Stimulated activated CD4-positive, alpha-beta T cell treated with anti-CD3 and anti-CD28 coated beads, Interleukin-2, amount 100 ng/mL, for 4 hours (primary cell): ENCODE results near the gene IL20.
"Not testable (repeated sequence)": the region's sequence is repeated elsewhere in the genome, so short reads cannot be mapped to it uniquely, and the experiment has no call there.

ENCODE experiments used
- DNase-seq: peaks from one replicate; pipeline ENCODE4 v3.0.0-alpha.2; 2020; ENCODE audit warnings: low read depth

The IL20 gene

GRCh38 chr1:206843626-206844025 is 21.8 kb upstream of the IL20 start:
- no peak for DNase-seq

- no peak for DNase-seq
Measured at GRCh38 chr1:206846487-206846886, 18.9 kb upstream of the IL20 start.

DNA sequence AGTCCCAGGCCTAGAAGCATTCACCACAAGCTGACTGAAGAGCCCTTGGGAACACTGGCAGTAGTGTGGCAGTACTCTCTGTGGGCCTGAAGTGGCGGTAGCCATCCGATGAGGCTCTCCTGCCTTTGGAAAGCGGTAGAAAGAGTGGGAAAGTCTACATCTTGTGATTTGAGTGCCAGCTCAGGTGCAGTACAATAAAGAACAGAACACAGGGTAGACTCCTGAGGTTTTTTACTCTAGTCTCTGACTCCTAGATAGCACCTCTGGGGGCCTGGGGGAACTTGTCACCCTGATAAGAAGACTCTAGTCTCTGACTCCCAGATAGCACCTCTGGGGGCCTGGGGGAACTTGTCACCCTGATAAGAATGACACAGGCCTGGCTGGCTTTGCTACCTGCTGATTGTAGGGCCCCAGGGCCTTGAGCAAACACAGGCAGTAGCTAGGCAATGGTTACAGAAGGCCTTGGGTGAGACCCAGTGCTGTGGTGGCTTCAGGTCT is 18.0 kb upstream of the IL20 start:
- DNase-seq: no peak

- no peak for DNase-seq
Measured at GRCh38 chr1:206847946-206848345, 17.5 kb upstream of the IL20 start.

DNA sequence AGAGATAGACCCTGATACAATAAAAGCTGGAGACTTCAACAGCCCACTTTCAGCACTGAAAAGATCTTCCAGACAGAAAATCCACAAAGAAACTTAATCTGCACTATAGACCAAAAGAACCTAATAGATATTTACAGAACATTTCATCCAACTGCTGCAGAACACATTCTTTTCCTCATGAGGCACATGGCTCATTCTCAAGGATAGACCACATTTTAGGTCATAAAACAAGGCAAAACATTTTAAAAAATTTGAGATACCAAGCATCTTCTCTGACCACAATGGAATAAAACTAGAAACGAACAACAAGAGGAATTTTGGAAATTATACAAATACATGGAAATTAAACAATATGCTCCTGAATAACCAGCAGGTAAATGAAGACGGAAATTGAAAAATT is 15.0 kb upstream of the IL20 start:
- no peak for DNase-seq

GRCh38 chr1:206851341-206852010 is 13.9 kb upstream of the IL20 start:
- no peak for DNase-seq

- not testable (repeated sequence) for DNase-seq
Measured at GRCh38 chr1:206852662-206853061, 12.8 kb upstream of the IL20 start.

DNA sequence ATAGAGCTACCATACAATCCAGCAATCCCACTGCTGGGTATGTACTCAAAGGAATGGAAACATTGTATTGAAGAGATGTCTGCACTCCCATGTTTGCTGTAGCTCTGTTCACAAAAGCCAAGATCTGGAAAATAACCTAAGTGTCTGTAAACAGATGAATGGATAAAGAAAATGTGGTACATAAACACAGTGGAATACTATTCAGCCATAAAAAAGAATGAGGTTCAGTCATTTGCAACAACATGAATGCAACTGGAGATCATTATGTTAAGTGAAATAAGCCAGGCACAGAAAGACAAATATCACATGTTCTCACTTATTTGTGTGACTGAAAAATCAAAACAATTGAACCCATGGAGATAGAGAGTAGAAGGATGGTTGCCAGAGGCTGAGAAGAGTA is 11.7 kb upstream of the IL20 start:
- DNase-seq: not testable (repeated sequence)

- DNase-seq: no peak
Measured at GRCh38 chr1:206854401-206855129, 10.9 kb upstream of the IL20 start.

DNA sequence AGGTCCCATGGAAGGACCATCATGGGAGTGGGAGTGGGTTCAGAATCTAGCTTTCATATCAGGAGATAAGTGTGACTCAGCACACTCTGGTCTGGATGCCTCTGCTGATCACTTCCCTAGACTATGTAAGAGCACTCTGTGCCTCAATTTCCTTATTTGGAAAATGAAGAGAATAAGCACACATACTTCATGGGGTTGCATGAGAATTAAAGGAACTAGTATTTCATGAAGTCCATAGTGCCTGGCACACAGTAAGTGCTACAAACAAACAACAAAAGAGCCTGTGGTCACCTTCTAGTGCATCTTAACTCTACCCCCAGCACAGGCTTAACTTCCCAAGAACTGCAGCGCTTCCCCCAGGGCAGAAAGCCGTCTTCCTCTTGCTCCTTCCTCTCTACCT is 9.6 kb upstream of the IL20 start:
- no peak for DNase-seq

GRCh38 chr1:206856674-206857464 is 8.6 kb upstream of the IL20 start:
- no peak for DNase-seq

GRCh38 chr1:206859082-206859521 is 6.3 kb upstream of the IL20 start:
- DNase-seq: no peak

- no peak for DNase-seq
Measured at GRCh38 chr1:206860165-206860564, 5.3 kb upstream of the IL20 start.

DNA sequence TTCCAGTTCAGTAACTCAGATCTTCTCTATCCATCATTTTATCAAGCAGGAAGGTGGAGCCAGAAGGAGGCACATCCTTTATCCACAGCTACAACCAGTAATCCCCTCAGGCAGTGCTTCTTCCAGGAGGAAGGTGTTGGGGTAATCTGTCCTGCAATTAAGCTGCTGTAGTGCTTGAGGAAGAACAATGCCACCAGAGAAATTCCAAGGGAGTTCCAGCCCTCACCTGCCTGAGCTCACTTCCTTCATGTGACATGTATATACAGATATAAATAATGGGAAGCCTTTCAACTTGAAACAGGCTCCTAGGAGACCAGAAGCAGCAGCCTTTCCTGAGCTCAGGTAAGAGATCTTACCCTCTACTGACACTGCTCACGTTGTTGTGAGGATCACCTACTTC is 2.2 kb upstream of the IL20 start:
- no peak for DNase-seq

DNA sequence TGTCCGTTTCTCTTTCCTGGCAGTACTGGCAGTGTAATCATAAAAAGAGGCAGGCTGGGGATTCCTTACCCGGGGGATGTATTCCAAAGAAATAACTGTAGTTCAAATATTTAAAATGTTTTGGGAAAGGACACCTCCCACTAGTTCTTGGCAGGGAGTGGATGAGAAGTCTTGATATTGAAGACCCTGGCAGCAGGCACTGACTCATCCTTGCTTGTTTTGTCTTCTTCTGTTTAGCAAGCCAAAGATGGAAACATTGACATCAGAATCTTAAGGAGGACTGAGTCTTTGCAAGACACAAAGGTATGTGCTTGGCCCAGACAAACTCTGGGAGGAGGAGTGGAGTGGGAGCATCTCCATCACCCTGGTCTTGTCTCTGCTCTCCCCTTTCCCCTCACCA is 639 bp downstream of the IL20 start:
- no peak for DNase-seq

GRCh38 chr1:206867239-206867638 is 1.8 kb downstream of the IL20 start:
- no peak for DNase-seq

GRCh38 chr1:206867716-206868115 is 2.3 kb downstream of the IL20 start:
- DNase-seq: no peak

DNA sequence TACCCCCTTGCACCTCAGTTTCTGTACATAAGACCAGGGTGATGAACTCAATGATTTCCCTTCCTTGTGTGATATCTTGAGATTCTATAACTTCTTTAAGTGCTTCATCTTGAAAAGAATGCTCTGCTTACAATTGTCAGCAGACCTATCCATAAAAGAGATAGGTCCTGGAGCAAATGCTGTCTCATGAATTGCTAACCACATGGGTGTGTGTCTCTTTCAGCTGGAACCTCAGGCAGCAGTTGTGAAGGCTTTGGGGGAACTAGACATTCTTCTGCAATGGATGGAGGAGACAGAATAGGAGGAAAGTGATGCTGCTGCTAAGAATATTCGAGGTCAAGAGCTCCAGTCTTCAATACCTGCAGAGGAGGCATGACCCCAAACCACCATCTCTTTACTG is 2.8 kb downstream of the IL20 start:
- DNase-seq: no peak

DNA sequence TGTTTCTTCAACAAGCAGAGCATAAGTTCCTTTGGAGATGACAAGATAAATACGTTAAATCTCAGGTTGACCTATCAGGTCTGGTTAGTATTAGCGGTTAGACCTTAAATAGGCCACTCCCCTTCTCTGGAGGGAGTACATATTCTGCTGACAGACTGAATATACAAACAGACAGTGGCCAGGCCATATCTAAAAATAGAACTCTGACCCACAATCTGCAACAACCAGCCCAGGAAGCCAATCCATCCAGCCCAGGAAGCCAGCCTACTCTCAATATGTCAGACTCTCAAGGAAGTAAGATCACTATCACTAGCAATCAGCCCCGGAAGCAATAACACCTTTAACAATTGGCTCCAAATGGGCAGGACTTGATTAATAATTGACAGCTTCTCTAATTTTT is 6.7 kb downstream of the IL20 start:
- no peak for DNase-seq

DNA sequence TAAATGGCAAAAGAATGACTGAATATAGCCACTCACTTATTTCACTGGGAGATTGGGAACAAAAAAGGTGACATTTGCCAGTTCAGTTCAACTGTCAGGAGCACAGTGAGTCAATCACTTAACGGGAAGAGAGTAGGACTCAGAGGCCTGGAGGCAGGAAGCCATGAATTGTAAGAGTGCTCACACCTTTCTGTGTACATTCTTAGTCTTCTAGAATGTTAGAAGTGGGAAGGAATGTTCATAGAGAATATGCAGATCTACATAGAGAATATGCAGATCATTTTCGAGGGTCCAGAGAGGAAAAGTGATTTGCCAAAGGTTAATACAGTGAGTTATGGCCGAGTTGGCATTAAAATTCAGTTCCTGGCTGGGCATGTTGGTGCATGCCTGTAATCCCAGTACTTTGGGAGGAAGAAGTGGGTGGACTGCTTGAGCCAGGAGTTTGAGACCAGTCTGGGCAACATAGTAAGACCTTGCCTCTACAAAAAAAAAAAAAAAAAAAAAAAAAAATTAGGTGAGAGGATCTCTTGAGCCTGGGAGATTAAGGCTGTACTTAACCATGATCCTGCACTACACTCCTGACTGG is 8.3 kb downstream of the IL20 start:
- DNase-seq: no peak

DNA sequence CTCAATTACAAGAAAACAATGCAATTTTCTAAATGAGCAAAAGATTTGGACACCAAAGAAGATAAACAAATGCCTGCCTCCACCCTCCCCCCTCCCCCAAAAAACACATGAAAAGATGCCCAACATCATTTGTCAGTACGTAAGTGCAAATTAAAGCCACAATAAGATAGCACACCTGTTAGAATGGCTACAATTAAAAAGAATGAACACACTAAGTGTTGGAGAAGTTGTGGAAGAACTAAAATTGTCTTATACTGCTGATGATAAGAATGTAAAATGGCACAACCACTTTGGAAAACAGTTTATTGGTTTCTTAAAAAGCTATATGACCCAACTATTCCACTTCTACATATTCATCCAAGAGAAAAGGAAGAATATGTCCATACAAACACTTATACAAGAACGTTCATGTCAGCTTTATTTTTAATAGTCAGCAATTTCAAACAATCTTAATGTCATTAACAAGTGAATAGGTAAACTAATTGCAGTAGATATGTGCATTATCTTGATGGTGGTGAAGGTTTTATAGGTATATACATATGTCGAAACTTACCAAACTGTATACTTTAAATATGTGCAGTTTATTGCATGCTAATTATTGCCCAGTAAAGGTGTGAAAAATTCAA is 10.4 kb downstream of the IL20 start:
- DNase-seq: no peak

DNA sequence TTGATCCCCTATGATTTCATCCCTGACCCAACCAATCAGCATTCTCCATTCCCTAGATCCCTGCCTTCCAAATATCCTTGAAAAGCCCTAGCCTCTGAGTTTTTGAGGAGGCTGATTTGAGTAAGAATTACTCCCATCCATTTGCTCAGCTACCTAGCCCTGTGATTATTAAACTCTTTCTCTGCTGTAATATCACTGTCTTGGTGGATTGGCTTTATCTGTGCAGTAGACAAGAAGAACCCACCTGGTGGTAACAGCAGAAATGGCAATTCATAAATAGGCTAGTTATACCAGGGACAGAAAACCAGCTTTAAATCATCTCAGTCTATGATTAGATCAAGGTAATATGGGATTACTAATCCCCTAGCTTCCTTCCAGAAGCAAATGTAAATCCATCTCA is 13.0 kb downstream of the IL20 start:
- no peak for DNase-seq
